GM12878 (cell line): ENCODE measurements around the gene ZNF775. TPM values are rescaled to one million over a fixed set of nuclear protein-coding genes. Genes with fewer than 3 reads are reported as not detected.

Source experiments
- ASH2L ChIP-seq: fragments of 300-600, 200-600 bp; sonication (generic); IDR thresholded peaks from 2 replicates; pipeline ENCODE4 v1.6.1; 2017; ENCODE audit warnings: low read depth, mild to moderate bottlenecking, borderline replicate concordance
- ATF2 ChIP-seq: IDR thresholded peaks from 2 replicates; pipeline ENCODE4 v1.6.1; 2012; ENCODE audit warnings: low read length, inconsistent platforms
- CHD4 ChIP-seq: fragments of 200-600 bp; sonication (generic); IDR thresholded peaks from 2 replicates; pipeline ENCODE4 v1.6.1; 2016; ENCODE audit warnings: mild to moderate bottlenecking
- E2F4 ChIP-seq: IDR thresholded peaks from 2 replicates; pipeline ENCODE4 v1.6.1; 2012; ENCODE audit warnings: low read depth, low read length, improper control_type of control experiment
- ETV6 ChIP-seq, 2 experiments: fragments of 450-650 bp in 1 of 2; IDR thresholded peaks in 1 of 2; conservative IDR thresholded peaks in 1 of 2; 2 replicates each; pipeline ENCODE4 v1.6.1; 2014; ENCODE audit warnings: antibody characterized with exemption in 1 of 2, borderline replicate concordance in 1 of 2, low read depth in 1 of 2, mild to moderate bottlenecking in 1 of 2, moderate library complexity in 1 of 2
- HCFC1 ChIP-seq: fragments of 150-350 bp; IDR thresholded peaks from 2 replicates; pipeline ENCODE4 v1.6.1; 2014; ENCODE audit warnings: low read length
- IRF3 ChIP-seq: fragments of 450-650 bp; IDR thresholded peaks from 2 replicates; pipeline ENCODE4 v1.6.1; 2014; ENCODE audit warnings: mild to moderate bottlenecking
- KAT2A ChIP-seq: conservative IDR thresholded peaks from 2 replicates; pipeline ENCODE4 v1.6.1; 2011; ENCODE audit warnings: low read depth, low read length; ENCODE audit not compliant: control insufficient read depth
- KDM1A ChIP-seq: fragments of 200-600 bp; sonication (generic); IDR thresholded peaks from 2 replicates; pipeline ENCODE4 v1.6.1; 2016; ENCODE audit warnings: borderline replicate concordance
- PML ChIP-seq: IDR thresholded peaks from 2 replicates; pipeline ENCODE4 v1.6.1; 2012; ENCODE audit warnings: low read length, inconsistent platforms
- RAD51 ChIP-seq: fragments of 450-650 bp; IDR thresholded peaks from 2 replicates; pipeline ENCODE4 v1.6.1; 2016; ENCODE audit warnings: moderate library complexity, mild to moderate bottlenecking, inconsistent platforms
- RCOR1 ChIP-seq: conservative IDR thresholded peaks from 2 replicates; pipeline ENCODE4 v1.6.1; 2012; ENCODE audit warnings: low read depth, low read length, improper control_type of control experiment
- RELB ChIP-seq: fragments of 450-650 bp; IDR thresholded peaks from 2 replicates; pipeline ENCODE4 v1.6.1; 2017; ENCODE audit warnings: low read depth, mild to moderate bottlenecking, moderate library complexity
- RFX5 ChIP-seq: IDR thresholded peaks from 2 replicates; pipeline ENCODE4 v1.6.1; 2011; ENCODE audit warnings: low read depth, low read length, improper control_type of control experiment
- SPI1 ChIP-seq: IDR thresholded peaks from 2 replicates; pipeline ENCODE4 v1.6.1; 2011; ENCODE audit warnings: low read depth, mild to moderate bottlenecking, low read length, moderate library complexity, borderline replicate concordance; ENCODE audit not compliant: insufficient read depth
- SUPT20H ChIP-seq: IDR thresholded peaks from 2 replicates; pipeline ENCODE4 v1.6.1; 2011; ENCODE audit warnings: low read depth, mild to moderate bottlenecking, low read length, moderate library complexity, borderline replicate concordance; ENCODE audit not compliant: control insufficient read depth
- polyA plus RNA-seq, 11 experiments: library from polyadenylated mRNA; depleted of rRNA in 4 of 11; unstranded in 6 of 11; stranded (reverse) in 5 of 11; fragments of >200 nt; fragmentation: Nextera tagmentation in 4 of 11; fragmentation: Illumina TruSeq in 1 of 11; extraction: Ambion mirVana in 4 of 11; extraction: Trizol in 1 of 11; gene quantifications; 1 replicate in 1 of 11; 2 replicates in 10 of 11; pipeline versions ENCODE4 v1.2.1 to v1.2.3, GENCODE V29; 2011 to 2016; ENCODE audit warnings: inconsistent platforms in 2 of 11, missing spikeins in 2 of 11, low read depth in 1 of 11
- total RNA-seq, 4 experiments: library from RNA; depleted of rRNA in 3 of 4; stranded (reverse); fragments of >200 nt in 3 of 4; fragmentation: Illumina TruSeq in 1 of 4; extraction: Trizol in 1 of 4; gene quantifications; 2 replicates each; pipeline versions ENCODE4 v1.2.1 to v1.2.3, GENCODE V29; 2013 to 2021
- TF ChIP-seq, protein P1 (sequence below): fragments of 150-350 bp; IDR thresholded peaks from 2 replicates; pipeline ENCODE4 v1.6.1; 2014; ENCODE audit warnings: mild to moderate bottlenecking, low read depth, low read length
- TF ChIP-seq, protein P2 (sequence below): IDR thresholded peaks from 2 replicates; pipeline ENCODE4 v1.6.1; 2011; ENCODE audit warnings: borderline replicate concordance, low read depth, mild to moderate bottlenecking, moderate library complexity, mixed read lengths, low read length; ENCODE audit not compliant: insufficient read depth; ENCODE audit errors: extremely low read length

ZNF775 gene
- total and polyA plus RNA-seq, 10 of the 15 experiments (the other 5 are each of a cell fraction or from before 2014, with no cell fraction given) = 0.05 to 14.3 (median 2.1) TPM

DNA sequence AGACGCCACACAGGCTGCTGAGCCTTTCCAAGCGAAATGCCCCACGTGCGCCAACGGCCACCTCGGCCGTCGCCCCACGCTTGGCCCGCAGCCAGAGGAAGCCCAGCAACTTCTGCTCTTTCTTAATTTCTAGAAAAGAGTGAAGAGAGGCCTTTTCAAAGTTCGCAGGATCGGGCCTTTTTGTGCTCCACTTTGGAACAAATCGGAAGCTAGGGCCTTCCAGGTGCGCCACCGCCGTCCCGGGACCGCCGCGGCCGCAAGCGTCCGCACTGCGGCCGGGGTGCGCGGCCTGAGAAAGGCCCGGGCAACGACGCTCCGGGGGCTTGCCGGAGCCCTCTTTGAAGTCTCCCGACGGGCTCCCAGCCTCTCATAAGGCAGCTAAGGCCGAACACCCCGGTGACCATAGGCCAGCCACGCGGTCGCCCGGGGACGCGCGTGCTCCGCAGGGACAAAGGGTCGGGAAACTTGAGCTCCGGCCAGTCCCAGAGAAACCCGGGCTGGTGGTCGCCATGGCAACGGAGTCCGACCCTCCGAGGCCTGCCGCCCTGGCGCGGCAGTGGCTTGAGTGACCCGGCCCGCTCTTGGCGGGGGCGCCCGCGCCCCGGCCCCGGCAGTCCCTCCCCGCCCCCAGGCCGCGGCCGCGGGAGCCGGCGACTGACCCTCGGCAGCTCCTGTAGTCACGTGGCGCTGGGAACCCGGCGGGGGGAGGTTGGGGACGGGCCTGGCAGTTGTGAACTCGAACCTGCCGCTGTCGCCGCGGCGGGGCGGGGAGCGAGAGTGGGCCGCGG, 10.8 kb upstream of the ZNF775 start, which contains the start of gene REPIN1 (continued):
- TF ChIP-seq RELB = peak; percentile 69; the same call in 1 of the 2 replicates
- no peak for TF ChIP-seq KAT2A
- TF ChIP-seq, protein P1, sequence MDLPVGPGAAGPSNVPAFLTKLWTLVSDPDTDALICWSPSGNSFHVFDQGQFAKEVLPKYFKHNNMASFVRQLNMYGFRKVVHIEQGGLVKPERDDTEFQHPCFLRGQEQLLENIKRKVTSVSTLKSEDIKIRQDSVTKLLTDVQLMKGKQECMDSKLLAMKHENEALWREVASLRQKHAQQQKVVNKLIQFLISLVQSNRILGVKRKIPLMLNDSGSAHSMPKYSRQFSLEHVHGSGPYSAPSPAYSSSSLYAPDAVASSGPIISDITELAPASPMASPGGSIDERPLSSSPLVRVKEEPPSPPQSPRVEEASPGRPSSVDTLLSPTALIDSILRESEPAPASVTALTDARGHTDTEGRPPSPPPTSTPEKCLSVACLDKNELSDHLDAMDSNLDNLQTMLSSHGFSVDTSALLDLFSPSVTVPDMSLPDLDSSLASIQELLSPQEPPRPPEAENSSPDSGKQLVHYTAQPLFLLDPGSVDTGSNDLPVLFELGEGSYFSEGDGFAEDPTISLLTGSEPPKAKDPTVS = no peak
- peak; percentile 39; the same call in 1 of the 2 replicates for TF ChIP-seq HCFC1
- peak; percentile 59 for TF ChIP-seq RAD51
- TF ChIP-seq KDM1A = no peak
- TF ChIP-seq E2F4 = 0 out of 2 replicates have a peak, but pooled peaks have one; percentile 22
- no peak for TF ChIP-seq SPI1
- TF ChIP-seq PML = no peak
- TF ChIP-seq ASH2L = no peak
- TF ChIP-seq ETV6 (conservative IDR thresholded peaks at IDR 0.05 in 1 of 2, IDR thresholded peaks at IDR 0.05 in 1 of 2; ENCODE audit: borderline replicate concordance in 1 of 2, low read depth in 1 of 2) = no peak
- TF ChIP-seq SUPT20H = no peak
- no peak for TF ChIP-seq CHD4
- no peak for TF ChIP-seq RCOR1
- no peak for TF ChIP-seq RFX5
- no peak for TF ChIP-seq IRF3
- TF ChIP-seq, protein P2, sequence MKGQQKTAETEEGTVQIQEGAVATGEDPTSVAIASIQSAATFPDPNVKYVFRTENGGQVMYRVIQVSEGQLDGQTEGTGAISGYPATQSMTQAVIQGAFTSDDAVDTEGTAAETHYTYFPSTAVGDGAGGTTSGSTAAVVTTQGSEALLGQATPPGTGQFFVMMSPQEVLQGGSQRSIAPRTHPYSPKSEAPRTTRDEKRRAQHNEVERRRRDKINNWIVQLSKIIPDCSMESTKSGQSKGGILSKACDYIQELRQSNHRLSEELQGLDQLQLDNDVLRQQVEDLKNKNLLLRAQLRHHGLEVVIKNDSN = peak; percentile 97
- TF ChIP-seq ATF2 = no peak
